Ectodermal cell (in vitro differentiated cells): Measurements from ENCODE around the gene SLC38A8.

Source experiments
- H3K27ac ChIP-seq: 2 replicates; pipeline ENCODE4 v1.7.0; 2013; ENCODE audit warnings: mild to moderate bottlenecking, low read depth, low read length; ENCODE audit not compliant: insufficient read depth, poor library complexity, severe bottlenecking
- H3K27me3 ChIP-seq: 2 replicates; pipeline ENCODE4 v1.7.0; 2013; ENCODE audit warnings: mild to moderate bottlenecking, low read length; ENCODE audit not compliant: insufficient read depth, control insufficient read depth, poor library complexity, severe bottlenecking
- H3K36me3 ChIP-seq: one replicate; pipeline ENCODE4 v1.7.0; 2013; ENCODE audit warnings: low read length; ENCODE audit not compliant: control insufficient read depth, insufficient read depth
- H3K4me1 ChIP-seq: one replicate; pipeline ENCODE4 v1.7.0; 2013; ENCODE audit warnings: low read length; ENCODE audit not compliant: control insufficient read depth, insufficient read depth
- H3K4me3 ChIP-seq: 2 replicates; pipeline ENCODE4 v1.7.0; 2013; ENCODE audit warnings: low read depth, low read length, control low read depth; ENCODE audit not compliant: insufficient read depth
- H3K9me3 ChIP-seq: 2 replicates; pipeline ENCODE4 v1.7.0; 2013; ENCODE audit warnings: mild to moderate bottlenecking, low read length, moderate library complexity; ENCODE audit not compliant: control insufficient read depth
- WGBS, 2 experiments: methylation state at CpG; one replicate each; pipeline ENCODE4 v1.1.7; 2013; ENCODE audit warnings: missing lambda C conversion rate in 2 of 2; 5-methylcytosine and 5-hydroxymethylcytosine counted together

The SLC38A8 gene

DNA sequence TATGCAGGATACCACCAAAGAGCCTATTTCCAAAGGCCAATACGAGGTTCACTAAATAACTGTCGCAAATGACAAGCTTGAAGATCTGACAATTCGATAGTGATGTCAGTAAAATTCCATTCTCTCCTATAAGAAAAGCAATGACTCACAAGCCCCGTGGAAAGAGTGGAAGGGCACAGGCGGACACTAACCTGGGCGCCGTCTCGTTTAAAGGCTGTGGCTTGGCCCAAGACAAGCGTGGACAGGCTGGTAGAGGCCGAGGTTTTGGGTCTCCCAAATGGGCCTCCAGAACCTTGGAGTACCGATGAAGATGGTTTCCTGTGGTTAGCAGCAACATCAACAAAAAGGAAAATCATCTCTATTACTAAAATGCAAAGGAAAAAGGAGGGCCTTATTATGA is 16.5 kb upstream of the SLC38A8 start:
- H3K27ac ChIP-seq = no peak overlapping the region
- no peak overlapping the region for H3K4me3 ChIP-seq
- H3K27me3 ChIP-seq = no peaks in the 10 kb centered on the region
- peaks cover 35% of the 10 kb centered on the region for H3K36me3 ChIP-seq
- WGBS, 2 experiments = 92 to 97% methylated on average over 11 of the region's 11 CpGs
- H3K4me1 ChIP-seq = peaks cover 5% of the 10 kb centered on the region
- H3K9me3 ChIP-seq = no peaks in the 10 kb centered on the region

DNA sequence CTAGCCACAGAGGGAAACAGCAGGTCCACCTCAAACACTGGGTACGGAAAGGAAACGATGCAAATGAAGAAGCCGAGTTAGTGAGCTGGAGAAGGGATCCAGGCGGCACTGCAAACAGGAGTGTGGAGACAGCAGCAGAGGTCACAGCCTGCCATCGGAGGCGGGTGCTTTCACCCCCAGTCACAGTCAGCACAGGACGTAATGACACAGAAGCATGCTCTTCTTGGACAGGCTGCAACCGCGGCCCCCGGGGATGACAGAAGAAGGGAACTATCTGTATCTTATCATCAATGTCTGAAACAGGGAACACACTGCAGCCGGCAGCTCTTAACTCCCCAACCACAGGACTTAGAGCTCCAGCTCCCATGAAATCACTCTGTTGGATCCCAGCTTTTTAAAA is 16.1 kb upstream of the SLC38A8 start:
- Histone ChIP-seq H3K27ac (no peak overlapping the region), H3K4me3 (no peak overlapping the region), H3K9me3 (no peaks in the 10 kb centered on the region), H3K27me3 (no peaks in the 10 kb centered on the region), H3K4me1 (peaks cover 5% of the 10 kb centered on the region), H3K36me3 (peaks cover 35% of the 10 kb centered on the region)
- WGBS, 2 experiments = 94 to 95% methylated on average over 11 of the region's 11 CpGs

DNA sequence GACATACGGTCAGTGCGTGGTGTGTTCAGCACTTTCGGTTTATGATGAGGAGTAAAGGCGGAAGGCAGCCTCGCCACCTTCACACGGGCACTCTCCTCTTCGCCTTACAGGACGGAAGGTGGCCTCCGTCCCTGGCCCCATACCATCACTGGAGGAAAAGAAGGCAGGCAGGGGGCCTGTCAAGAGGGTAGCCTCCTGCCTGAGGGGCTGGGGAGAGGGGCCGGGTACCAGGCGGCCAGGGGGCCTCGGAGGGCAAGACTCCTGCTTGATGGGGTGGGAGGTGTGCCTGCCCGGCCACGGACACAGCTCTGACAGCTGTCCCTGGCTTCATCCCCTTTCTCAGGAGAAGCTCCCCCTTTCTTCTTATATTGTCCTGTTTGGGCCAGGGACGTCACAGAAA is 15.6 kb upstream of the SLC38A8 start:
- Histone ChIP-seq H3K36me3 (peaks cover 40% of the 10 kb centered on the region), H3K4me1 (peaks cover 5% of the 10 kb centered on the region), H3K9me3 (no peaks in the 10 kb centered on the region), H3K4me3 (no peak overlapping the region), H3K27me3 (no peaks in the 10 kb centered on the region), H3K27ac (no peak overlapping the region)
- 94 to 96% methylated on average over 15 of the region's 15 CpGs for WGBS, 2 experiments

DNA sequence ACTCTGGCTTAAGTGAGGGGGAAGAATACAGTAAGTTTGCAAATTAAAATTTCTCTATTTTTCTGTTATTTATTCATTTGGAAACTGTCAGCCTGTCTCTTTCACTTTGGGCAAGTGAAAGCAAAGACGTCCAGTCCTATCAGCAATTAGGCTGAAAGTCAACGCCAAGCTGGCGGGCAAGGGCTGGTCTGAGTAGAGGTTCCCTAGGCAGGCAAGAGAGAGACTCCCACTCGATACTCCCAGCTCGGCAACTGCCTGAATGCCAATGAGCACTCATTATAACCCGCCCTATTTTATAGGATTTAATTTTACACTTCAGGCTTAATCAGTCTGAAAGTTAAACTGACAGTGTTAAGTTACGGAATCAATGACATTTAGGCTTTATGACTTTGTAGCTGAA is 14.3 kb upstream of the SLC38A8 start:
- H3K4me1 ChIP-seq = peaks cover 5% of the 10 kb centered on the region
- H3K36me3 ChIP-seq = peaks cover 40% of the 10 kb centered on the region
- no peaks in the 10 kb centered on the region for H3K27me3 ChIP-seq
- no peaks in the 10 kb centered on the region for H3K9me3 ChIP-seq
- H3K4me3 ChIP-seq = no peak overlapping the region
- no peak overlapping the region for H3K27ac ChIP-seq
- 94 to 96% methylated on average over 6 to 7 of the region's 7 CpGs for WGBS, 2 experiments

DNA sequence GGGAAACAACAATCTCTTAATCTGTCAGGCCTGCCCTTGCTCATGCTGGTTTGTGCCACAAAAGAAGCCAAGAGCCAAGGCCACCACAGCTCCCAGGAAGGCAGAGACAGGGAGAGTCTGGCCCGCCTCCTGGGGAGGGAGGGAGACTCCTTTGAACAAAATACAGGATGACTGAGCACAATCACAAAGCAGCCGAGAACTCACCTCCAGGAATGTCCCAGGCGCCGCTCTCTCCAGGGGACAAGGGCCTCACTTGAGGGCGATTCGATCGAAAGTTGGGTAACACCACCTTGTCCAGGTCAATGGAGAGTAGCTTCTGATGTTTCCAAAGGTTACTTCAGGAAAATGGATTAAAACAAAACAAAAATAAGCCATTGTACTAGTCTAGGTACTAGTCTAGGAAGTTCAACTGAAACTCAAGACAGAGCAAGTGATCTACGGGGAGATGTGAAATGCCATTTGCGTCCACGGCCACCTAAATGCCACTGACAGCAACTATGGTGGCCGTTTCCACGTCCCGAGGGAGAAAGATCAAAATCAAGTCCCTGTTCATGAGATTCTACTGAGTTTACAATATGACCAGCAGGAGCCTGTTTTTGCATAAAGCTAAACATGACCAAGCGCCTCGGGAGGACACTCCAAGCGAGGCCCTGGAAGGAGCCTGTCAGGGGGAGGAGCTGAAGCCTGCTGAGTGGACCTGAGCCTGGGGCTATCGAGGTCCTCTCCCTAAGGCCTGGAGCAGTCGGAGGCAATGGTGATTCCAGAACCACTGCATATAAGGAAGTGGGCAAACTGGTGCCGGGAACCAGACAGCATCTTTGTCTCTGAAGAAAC is 13.4 kb upstream of the SLC38A8 start:
- Histone ChIP-seq H3K27me3 (no peaks in the 10 kb centered on the region), H3K4me3 (no peak overlapping the region), H3K4me1 (peaks cover 5% of the 10 kb centered on the region), H3K9me3 (no peaks in the 10 kb centered on the region), H3K27ac (no peak overlapping the region), H3K36me3 (peaks cover 35% of the 10 kb centered on the region)
- WGBS, 2 experiments = 93 to 95% methylated on average over 19 of the region's 19 CpGs

DNA sequence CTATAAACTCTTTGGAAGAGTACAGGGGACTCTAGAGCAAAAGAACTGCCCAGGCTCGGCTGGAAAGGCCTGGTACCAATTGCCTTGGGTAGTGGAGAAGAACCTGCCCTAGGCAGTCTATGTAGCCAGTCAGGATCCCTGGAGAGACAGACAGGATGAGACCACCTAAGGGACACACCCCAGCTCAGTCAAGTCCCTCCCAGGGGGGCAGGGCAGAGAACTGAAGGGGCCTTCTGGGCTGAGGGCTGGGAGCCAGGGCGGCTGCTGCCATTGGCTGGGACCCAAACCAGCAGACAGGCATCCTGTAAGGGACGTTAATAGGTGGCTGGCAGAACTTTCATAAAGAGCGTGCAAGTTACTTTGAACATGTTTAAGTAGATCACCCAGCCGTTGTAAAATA is 12.8 kb upstream of the SLC38A8 start:
- Histone ChIP-seq H3K27me3 (no peaks in the 10 kb centered on the region), H3K9me3 (no peaks in the 10 kb centered on the region), H3K4me1 (peaks cover 5% of the 10 kb centered on the region), H3K36me3 (peaks cover 29% of the 10 kb centered on the region), H3K27ac (no peak overlapping the region), H3K4me3 (no peak overlapping the region)
- WGBS, 2 experiments = 92 to 94% methylated on average over 5 of the region's 5 CpGs

DNA sequence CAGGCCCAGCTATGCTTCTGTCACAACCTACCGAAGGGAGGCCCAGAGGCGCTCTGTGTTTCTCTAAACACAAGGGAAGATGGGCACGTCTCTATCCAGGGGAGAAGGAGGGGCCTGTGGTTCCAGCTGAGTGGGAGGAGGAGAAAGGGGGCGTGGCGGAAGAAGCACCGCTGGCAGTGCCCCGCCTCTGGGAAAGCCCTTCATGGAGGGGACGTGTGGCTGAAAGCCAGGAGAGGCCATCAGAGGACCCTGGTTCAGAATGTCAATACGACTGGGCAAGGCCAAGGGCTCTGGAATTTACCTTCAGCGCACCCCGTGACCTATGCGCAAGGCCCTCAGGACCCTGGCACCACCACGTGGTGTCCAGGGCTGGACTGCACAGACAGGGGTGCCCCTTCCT is 12.3 kb upstream of the SLC38A8 start:
- Histone ChIP-seq H3K27me3 (no peaks in the 10 kb centered on the region), H3K4me1 (peaks cover 5% of the 10 kb centered on the region), H3K27ac (no peak overlapping the region), H3K36me3 (peaks cover 25% of the 10 kb centered on the region), H3K9me3 (no peaks in the 10 kb centered on the region), H3K4me3 (no peak overlapping the region)
- 62 to 68% methylated on average over 13 of the region's 13 CpGs for WGBS, 2 experiments

DNA sequence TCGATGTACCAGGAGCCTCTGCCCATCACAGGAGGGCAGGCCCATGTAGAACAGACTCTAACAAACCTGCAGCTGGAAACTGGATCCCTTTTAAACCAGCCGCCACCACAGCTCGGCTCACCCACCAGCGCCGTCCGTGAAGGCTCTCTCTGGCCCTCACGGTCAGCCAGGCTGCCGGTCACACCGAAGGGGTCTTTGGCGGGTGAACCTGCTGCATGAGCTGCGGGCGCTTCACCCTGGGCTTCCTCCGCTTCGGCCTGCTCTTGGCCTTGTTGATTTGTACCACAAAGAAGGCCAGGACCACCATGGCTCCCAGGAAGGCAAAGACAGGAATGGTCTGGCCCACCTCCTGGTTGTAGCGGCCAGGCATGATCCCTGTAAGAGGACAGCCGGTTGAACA is 11.7 kb upstream of the SLC38A8 start:
- H3K9me3 ChIP-seq = no peaks in the 10 kb centered on the region
- H3K27ac ChIP-seq = no peak overlapping the region
- 96% methylated on average over 16 of the region's 16 CpGs for WGBS, 2 experiments
- peaks cover 22% of the 10 kb centered on the region for H3K36me3 ChIP-seq
- no peak overlapping the region for H3K4me3 ChIP-seq
- peaks cover 5% of the 10 kb centered on the region for H3K4me1 ChIP-seq
- no peaks in the 10 kb centered on the region for H3K27me3 ChIP-seq

DNA sequence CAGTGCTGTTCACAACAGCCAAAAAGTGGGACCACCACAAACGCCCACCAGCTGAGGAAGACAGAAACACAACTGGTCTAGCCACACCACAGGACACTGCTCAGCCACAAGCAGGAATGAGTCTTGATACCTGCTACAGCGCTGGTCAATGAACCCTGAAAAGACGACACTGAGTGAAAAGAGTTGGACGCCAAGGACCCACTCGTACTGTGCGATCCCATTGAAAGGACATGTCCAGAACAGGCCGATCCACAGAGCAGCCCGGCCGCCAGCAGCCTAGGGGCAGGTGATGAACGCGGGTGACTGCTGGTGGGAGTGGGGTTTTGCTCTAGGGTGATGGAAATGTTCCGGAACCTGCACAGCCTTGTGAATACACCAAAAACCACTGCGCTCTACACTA is 10.6 kb upstream of the SLC38A8 start:
- Histone ChIP-seq H3K4me1 (peaks cover 5% of the 10 kb centered on the region), H3K9me3 (no peaks in the 10 kb centered on the region), H3K36me3 (peaks cover 22% of the 10 kb centered on the region), H3K27me3 (no peaks in the 10 kb centered on the region), H3K4me3 (no peak overlapping the region), H3K27ac (no peak overlapping the region)
- 95 to 97% methylated on average over 13 of the region's 13 CpGs for WGBS, 2 experiments

DNA sequence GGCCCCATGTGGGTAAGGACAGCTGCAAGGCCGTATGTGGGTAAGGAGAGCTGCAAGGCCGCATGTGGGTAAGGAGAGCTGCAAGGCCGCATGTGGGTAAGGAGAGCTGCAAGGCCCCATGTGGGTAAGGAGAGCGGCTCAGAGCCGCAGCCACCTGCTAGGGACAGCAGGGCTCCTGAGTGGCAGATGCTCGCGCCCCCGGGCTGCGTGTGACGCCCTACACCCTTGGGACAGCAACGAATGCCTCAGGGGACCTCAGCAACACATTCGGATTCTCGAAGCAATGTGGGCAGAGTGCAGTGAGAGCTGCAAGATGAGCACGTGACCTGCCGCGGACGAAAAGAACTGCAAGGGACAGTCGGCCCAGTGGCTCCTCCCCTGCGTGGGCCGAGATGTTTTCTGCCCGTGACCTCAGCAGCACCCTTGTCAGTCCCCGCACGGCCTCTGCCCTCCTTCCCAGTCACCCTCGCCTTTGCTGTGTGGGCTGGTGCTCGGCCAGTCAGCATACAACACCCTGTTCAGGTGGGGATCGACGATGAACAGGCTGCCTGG is 9.6 kb upstream of the SLC38A8 start:
- 93% methylated on average over 27 of the region's 27 CpGs for WGBS, 2 experiments

More for the DNA sequence above, 9.6 kb upstream of the SLC38A8 start:
- no peaks in the 10 kb centered on the region for H3K9me3 ChIP-seq
- peaks cover 5% of the 10 kb centered on the region for H3K4me1 ChIP-seq
- no peak overlapping the region for H3K4me3 ChIP-seq
- no peak overlapping the region for H3K27ac ChIP-seq
- peaks cover 16% of the 10 kb centered on the region for H3K36me3 ChIP-seq
- H3K27me3 ChIP-seq = no peaks in the 10 kb centered on the region
